ENCODE results near the gene GPR139. TPM values are rescaled to one million over a fixed set of nuclear protein-coding genes. Genes with fewer than 3 reads are reported as not detected.

Gene GPR139
- total RNA-seq, 6 donors from 2014 or later, result not detected

- DNase-seq (no peak), ATAC-seq (ENCODE audit: low FRiP score in 2 of 2) (no peak)
- Histone ChIP-seq H3K9me3 (peaks cover 0 to 3% (median 0%) of the 10 kb centered on the region in 4 donors), H3K27me3 (no peaks in the 10 kb centered on the region), H3K4me3 (no peak overlapping the region), H3K27ac (no peak overlapping the region), H3K4me1 (no peaks in the 10 kb centered on the region), H3K36me3 (no peaks in the 10 kb centered on the region)
- TF ChIP-seq EP300 (IDR thresholded peaks at IDR 0.05), result no peak
- TF ChIP-seq POLR2AphosphoS5 (IDR thresholded peaks at IDR 0.05), result no peak
- no peak for TF ChIP-seq CTCF (IDR thresholded peaks at IDR 0.05)
- TF ChIP-seq POLR2A (IDR thresholded peaks at IDR 0.05), result no peak
- WGBS, 2 donors, result 83 to 85% methylated on average over 4 of the region's 4 CpGs
Measured at GRCh38 chr16:20064520-20064919, 9.2 kb downstream of the GPR139 start.

DNA sequence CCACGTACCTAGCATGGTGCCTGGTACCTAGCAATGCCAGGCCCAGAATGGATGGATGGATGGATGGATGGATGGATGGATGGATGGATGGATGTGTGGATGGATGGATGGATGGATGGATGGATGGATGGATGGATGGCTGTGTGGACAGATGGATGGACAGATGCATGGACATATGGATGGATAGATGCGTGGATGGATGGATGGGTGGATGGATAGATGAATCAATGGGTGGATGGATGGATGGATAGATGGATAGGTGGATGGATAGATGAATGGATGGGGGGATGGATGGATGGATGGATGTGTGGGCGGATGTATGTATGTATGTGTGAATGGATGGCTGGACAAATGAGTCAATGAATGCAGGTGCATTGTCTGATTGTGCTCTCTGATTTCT lies 12.6 kb downstream of the GPR139 start:
- Histone ChIP-seq H3K4me3 (no peak overlapping the region), H3K4me1 (no peaks in the 10 kb centered on the region), H3K9me3 (no peaks in the 10 kb centered on the region), H3K27ac (no peak overlapping the region), H3K36me3 (no peaks in the 10 kb centered on the region), H3K27me3 (no peaks in the 10 kb centered on the region)
- DNase-seq, result no peak
- TF ChIP-seq EP300 (IDR thresholded peaks at IDR 0.05) (no peak), POLR2A (IDR thresholded peaks at IDR 0.05) (no peak), CTCF (IDR thresholded peaks at IDR 0.05) (no peak), POLR2AphosphoS5 (IDR thresholded peaks at IDR 0.05) (no peak)
- no peak for ATAC-seq (ENCODE audit: low FRiP score in 2 of 2)
- WGBS, 2 donors, result 70 to 82% methylated on average over 3 of the region's 3 CpGs

DNA sequence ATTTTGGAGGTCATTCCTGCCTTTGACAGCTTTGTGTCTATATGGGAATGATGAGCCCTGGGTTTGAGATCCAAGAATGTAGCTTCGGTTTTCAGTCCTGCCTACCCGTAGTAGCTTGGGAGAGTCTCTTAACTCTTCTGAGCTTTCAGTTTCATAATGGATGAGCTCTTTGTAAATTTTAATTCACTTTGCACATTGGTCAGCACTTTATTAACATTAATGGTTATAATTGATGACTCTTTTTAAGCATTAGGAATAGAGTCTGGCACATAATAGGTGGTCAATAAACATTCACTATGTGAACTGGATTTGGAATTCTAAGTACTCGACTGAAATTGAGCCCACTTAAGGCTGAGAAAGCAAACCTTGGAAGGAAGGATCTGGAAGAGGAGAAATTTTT lies 17.3 kb downstream of the GPR139 start:
- Histone ChIP-seq H3K27me3 (no peaks in the 10 kb centered on the region), H3K4me1 (no peaks in the 10 kb centered on the region), H3K27ac (no peak overlapping the region), H3K4me3 (no peak overlapping the region), H3K9me3 (no peaks in the 10 kb centered on the region), H3K36me3 (no peaks in the 10 kb centered on the region)
- no peak for DNase-seq
- TF ChIP-seq CTCF (IDR thresholded peaks at IDR 0.05), result no peak
- TF ChIP-seq POLR2A (IDR thresholded peaks at IDR 0.05), result no peak
- no peak for TF ChIP-seq EP300 (IDR thresholded peaks at IDR 0.05)
- no peak for TF ChIP-seq POLR2AphosphoS5 (IDR thresholded peaks at IDR 0.05)
- WGBS, 2 donors, result 85 to 87% methylated on average over 3 of the region's 3 CpGs
- no peak for ATAC-seq (ENCODE audit: low FRiP score in 2 of 2)

DNA sequence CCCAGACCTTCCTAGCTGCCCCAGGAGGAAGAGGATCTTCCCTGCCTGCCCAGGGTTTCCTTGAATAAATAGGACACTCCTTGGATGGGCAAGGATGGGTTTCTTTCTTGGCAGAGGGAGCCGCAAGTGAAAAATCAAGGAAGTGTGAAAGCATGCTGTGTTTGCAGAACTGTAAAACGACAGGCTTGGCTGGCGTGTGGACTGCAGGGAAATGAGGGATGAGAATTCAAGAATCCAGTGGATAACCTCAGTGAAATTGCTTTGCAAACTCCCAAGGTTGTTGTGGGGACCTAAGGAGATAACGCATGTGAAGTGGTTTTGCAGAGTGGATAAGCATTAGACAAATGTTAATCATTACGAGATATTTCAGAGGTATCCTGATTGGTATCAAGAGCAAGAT lies 20.4 kb downstream of the GPR139 start:
- Histone ChIP-seq H3K27me3 (no peaks in the 10 kb centered on the region), H3K27ac (no peak overlapping the region), H3K4me3 (no peak overlapping the region), H3K4me1 (no peaks in the 10 kb centered on the region), H3K36me3 (no peaks in the 10 kb centered on the region), H3K9me3 (no peaks in the 10 kb centered on the region)
- DNase-seq, result no peak
- no peak for TF ChIP-seq POLR2AphosphoS5 (IDR thresholded peaks at IDR 0.05)
- TF ChIP-seq POLR2A (IDR thresholded peaks at IDR 0.05), result no peak
- TF ChIP-seq EP300 (IDR thresholded peaks at IDR 0.05), result no peak
- no peak for TF ChIP-seq CTCF (IDR thresholded peaks at IDR 0.05)
- ATAC-seq (ENCODE audit: low FRiP score in 2 of 2), result no peak
- 29 to 37% methylated on average over 5 of the region's 5 CpGs for WGBS, 2 donors

- ATAC-seq (ENCODE audit: low FRiP score in 2 of 2), result no peak
- Histone ChIP-seq H3K9me3 (no peaks in the 10 kb centered on the region), H3K4me3 (no peak overlapping the region), H3K36me3 (no peaks in the 10 kb centered on the region), H3K27ac (no peak overlapping the region), H3K27me3 (no peaks in the 10 kb centered on the region), H3K4me1 (no peaks in the 10 kb centered on the region)
- no peak for TF ChIP-seq POLR2AphosphoS5 (IDR thresholded peaks at IDR 0.05)
- no peak for TF ChIP-seq EP300 (IDR thresholded peaks at IDR 0.05)
- no peak for TF ChIP-seq CTCF (IDR thresholded peaks at IDR 0.05)
- TF ChIP-seq POLR2A (IDR thresholded peaks at IDR 0.05), result no peak
- no peak for DNase-seq
- WGBS, 2 donors, result 86 to 94% methylated on average over 9 of the region's 9 CpGs
Measured at GRCh38 chr16:20051611-20052010, 22.1 kb downstream of the GPR139 start.
